ENCODE data around the gene PBLD. TPM values are rescaled to one million over a fixed set of nuclear protein-coding genes. Genes with fewer than 3 reads are reported as not detected.
"Not testable (repeated sequence)": the region's sequence is repeated elsewhere in the genome, so short reads cannot be mapped to it uniquely, and the experiment has no call there.

The PBLD gene
- total and polyA plus RNA-seq, 2 experiments from 2014 or later: 4.6 to 5.6 TPM

DNA sequence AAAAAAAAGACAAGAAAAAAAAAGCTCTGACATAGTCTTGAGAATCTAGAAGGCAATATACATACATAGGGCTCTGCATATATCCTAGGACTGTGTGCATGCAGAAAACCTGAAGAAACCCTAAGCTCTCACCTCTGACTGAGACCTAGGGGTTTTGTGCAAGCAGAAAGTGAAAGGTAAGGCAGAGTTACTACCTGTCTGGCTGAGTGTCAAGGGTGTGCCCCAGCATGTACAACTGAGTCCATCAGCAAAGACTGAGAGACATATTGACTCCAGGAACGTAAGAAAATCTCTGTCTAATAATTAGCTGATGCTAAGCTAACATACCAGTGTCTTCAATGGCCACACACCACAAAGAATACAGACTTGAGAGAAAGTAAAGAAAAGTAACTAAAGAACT, 17.1 kb downstream of the PBLD start:
- Histone ChIP-seq H3K9me3 (ENCODE audit: low read depth) (no peaks in the 10 kb centered on the region), H3K4me1 (ENCODE audit: low read depth) (no peaks in the 10 kb centered on the region), H3K27me3 (no peaks in the 10 kb centered on the region), H3K36me3 (no peaks in the 10 kb centered on the region), H3K4me3 (no peak overlapping the region), H3K27ac (no peak overlapping the region)
- DNase-seq (ENCODE audit: low read depth in 1 of 2, low spot score in 1 of 2): no peak
- TF ChIP-seq, protein P1, sequence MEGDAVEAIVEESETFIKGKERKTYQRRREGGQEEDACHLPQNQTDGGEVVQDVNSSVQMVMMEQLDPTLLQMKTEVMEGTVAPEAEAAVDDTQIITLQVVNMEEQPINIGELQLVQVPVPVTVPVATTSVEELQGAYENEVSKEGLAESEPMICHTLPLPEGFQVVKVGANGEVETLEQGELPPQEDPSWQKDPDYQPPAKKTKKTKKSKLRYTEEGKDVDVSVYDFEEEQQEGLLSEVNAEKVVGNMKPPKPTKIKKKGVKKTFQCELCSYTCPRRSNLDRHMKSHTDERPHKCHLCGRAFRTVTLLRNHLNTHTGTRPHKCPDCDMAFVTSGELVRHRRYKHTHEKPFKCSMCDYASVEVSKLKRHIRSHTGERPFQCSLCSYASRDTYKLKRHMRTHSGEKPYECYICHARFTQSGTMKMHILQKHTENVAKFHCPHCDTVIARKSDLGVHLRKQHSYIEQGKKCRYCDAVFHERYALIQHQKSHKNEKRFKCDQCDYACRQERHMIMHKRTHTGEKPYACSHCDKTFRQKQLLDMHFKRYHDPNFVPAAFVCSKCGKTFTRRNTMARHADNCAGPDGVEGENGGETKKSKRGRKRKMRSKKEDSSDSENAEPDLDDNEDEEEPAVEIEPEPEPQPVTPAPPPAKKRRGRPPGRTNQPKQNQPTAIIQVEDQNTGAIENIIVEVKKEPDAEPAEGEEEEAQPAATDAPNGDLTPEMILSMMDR (IDR thresholded peaks at IDR 0.05; ENCODE audit: low read depth, low read length): no peak

- H3K4me1 ChIP-seq (ENCODE audit: low read depth); H3K27ac ChIP-seq; H3K27me3 ChIP-seq; DNase-seq (ENCODE audit: low read depth in 1 of 2, low spot score in 1 of 2); H3K4me3 ChIP-seq; H3K36me3 ChIP-seq; H3K9me3 ChIP-seq (ENCODE audit: low read depth): not testable (repeated sequence)
Observed at GRCh38 chr10:68314930-68315329, 17.8 kb downstream of the PBLD start.

DNA sequence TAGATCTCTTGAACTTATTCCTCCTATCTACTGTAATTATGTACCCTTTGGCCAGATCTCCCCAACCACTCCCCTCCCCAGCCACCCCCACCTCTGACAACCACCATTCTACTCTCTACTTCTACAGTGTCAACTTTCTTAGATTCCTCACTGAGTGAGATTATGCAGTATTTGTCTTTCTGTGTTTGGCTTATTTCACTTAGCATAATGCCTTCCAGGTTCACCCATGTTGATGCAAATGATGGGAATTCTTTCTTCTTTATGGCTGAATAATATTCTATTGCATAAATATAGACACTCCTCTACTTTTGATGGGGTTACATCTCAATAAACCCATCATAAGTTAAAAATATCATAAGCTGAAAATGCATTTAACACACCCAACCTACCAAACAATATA, 22.2 kb downstream of the PBLD start:
- H3K9me3 ChIP-seq (ENCODE audit: low read depth): no peaks in the 10 kb centered on the region
- no peaks in the 10 kb centered on the region for H3K4me1 ChIP-seq (ENCODE audit: low read depth)
- no peak overlapping the region for H3K27ac ChIP-seq
- no peak for DNase-seq (ENCODE audit: low read depth in 1 of 2, low spot score in 1 of 2)
- no peaks in the 10 kb centered on the region for H3K36me3 ChIP-seq
- H3K4me3 ChIP-seq: no peak overlapping the region
- H3K27me3 ChIP-seq: no peaks in the 10 kb centered on the region
- TF ChIP-seq, protein P1 (IDR thresholded peaks at IDR 0.05; ENCODE audit: low read depth, low read length): no peak

GRCh38 chr10:68305854-68306253, 26.9 kb downstream of the PBLD start:
- TF ChIP-seq, protein P1 (IDR thresholded peaks at IDR 0.05; ENCODE audit: low read depth, low read length): no peak
- no peak for DNase-seq (ENCODE audit: low read depth in 1 of 2, low spot score in 1 of 2)
- H3K27me3 ChIP-seq: no peaks in the 10 kb centered on the region
- no peak overlapping the region for H3K27ac ChIP-seq
- no peaks in the 10 kb centered on the region for H3K4me1 ChIP-seq (ENCODE audit: low read depth)
- H3K36me3 ChIP-seq: no peaks in the 10 kb centered on the region
- no peaks in the 10 kb centered on the region for H3K9me3 ChIP-seq (ENCODE audit: low read depth)
- H3K4me3 ChIP-seq: no peak overlapping the region

GRCh38 chr10:68303849-68304412, 28.8 kb downstream of the PBLD start:
- TF ChIP-seq, protein P1 (IDR thresholded peaks at IDR 0.05; ENCODE audit: low read depth, low read length): no peak
- DNase-seq (ENCODE audit: low read depth in 1 of 2, low spot score in 1 of 2): no peak
- Histone ChIP-seq H3K27ac (no peak overlapping the region), H3K4me3 (no peak overlapping the region), H3K4me1 (ENCODE audit: low read depth) (no peaks in the 10 kb centered on the region), H3K27me3 (no peaks in the 10 kb centered on the region), H3K36me3 (no peaks in the 10 kb centered on the region), H3K9me3 (ENCODE audit: low read depth) (no peaks in the 10 kb centered on the region)

DNA sequence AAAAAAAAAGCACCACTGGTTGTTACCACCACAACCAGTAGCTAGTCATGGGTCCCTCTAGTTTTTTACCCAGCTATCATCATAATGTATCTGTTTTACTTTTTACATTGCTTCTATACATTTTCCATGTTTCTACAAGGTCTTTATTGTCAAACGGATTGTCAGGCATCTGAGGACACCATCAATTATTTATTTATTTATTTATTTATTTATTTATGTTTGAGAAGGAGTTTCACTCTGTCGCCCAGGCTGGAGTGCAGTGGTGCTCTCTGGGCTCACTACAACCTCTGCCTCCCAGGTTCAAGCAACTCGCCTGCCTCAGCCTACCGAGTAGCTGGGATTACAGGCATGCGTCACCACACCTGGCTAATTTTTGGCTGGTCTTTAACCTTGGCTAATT, 29.9 kb downstream of the PBLD start:
- TF ChIP-seq, protein P1 (IDR thresholded peaks at IDR 0.05; ENCODE audit: low read depth, low read length): no peak
- H3K27ac ChIP-seq: no peak overlapping the region
- no peaks in the 10 kb centered on the region for H3K9me3 ChIP-seq (ENCODE audit: low read depth)
- no peaks in the 10 kb centered on the region for H3K36me3 ChIP-seq
- H3K27me3 ChIP-seq: no peaks in the 10 kb centered on the region
- no peak overlapping the region for H3K4me3 ChIP-seq
- no peak for DNase-seq (ENCODE audit: low read depth in 1 of 2, low spot score in 1 of 2)
- H3K4me1 ChIP-seq (ENCODE audit: low read depth): no peaks in the 10 kb centered on the region
